PC-3 (cell line): ENCODE results near the gene CHFR. TPM values are rescaled to one million over a fixed set of nuclear protein-coding genes. Genes with fewer than 3 reads are reported as not detected.

Experiments used
- ATAC-seq: fragments of 200-7000 bp; cut with Tn5 transposase; 2 replicates; pipeline ENCODE4 v1.9.1; 2020; ENCODE audit warnings: mild to moderate bottlenecking, moderate library complexity
- BruUV-seq: library from RNA; stranded (reverse); fragments of 400-500 nt; replicated peaks from 2 replicates; lab custom pipeline; 2021; lab: Mats Ljungman, UMichigan
- CTCF ChIA-PET: fragments of 300-600 bp; sonication (Branson Sonifier 250); formaldehyde crosslinking; loops from one replicate; lab custom pipeline; 2022; ENCODE audit warnings: antibody characterized with exemption; lab: Charles Lee
- POLR2A ChIA-PET: fragments of 300-600 bp; sonication (Branson Sonifier 250); formaldehyde crosslinking; loops from one replicate; lab custom pipeline; 2022; ENCODE audit warnings: antibody characterized with exemption; ENCODE audit not compliant: unreplicated experiment; lab: Charles Lee
- DNase-seq: peaks from one replicate; pipeline ENCODE4 v3.0.0-alpha.2; 2015
- H2AFZ ChIP-seq: fragments of 300-600 bp; sonication (generic); 2 replicates; pipeline ENCODE4 v1.6.0; 2016; ENCODE audit warnings: antibody characterized with exemption, low read length
- H3F3A ChIP-seq: fragments of 300-600 bp; sonication (generic); one replicate; pipeline ENCODE4 v1.6.0; 2017; ENCODE audit warnings: antibody characterized with exemption, low read length, control low read depth, mild to moderate bottlenecking; ENCODE audit not compliant: unreplicated experiment
- H3K27ac ChIP-seq: fragments of 300-600 bp; sonication (generic); 2 replicates; pipeline ENCODE4 v1.5.1; 2016; ENCODE audit warnings: mild to moderate bottlenecking, low read length
- H3K27me3 ChIP-seq: fragments of 300-600 bp; sonication (generic); 2 replicates; pipeline ENCODE4 v1.6.1; 2016; ENCODE audit warnings: low read length, mixed read lengths
- H3K36me3 ChIP-seq: fragments of 300-600 bp; sonication (generic); 2 replicates; pipeline ENCODE4 v1.6.1; 2016; ENCODE audit warnings: low read depth, mixed run types, low read length, mixed read lengths
- H3K4me1 ChIP-seq: fragments of 300-600 bp; sonication (generic); 2 replicates; pipeline ENCODE4 v1.5.1; 2016; ENCODE audit warnings: low read length; ENCODE audit not compliant: insufficient read depth
- H3K4me2 ChIP-seq: fragments of 300-600 bp; sonication (generic); 2 replicates; pipeline ENCODE4 v1.6.0; 2016; ENCODE audit warnings: low read length
- H3K4me3 ChIP-seq: fragments of 300-600 bp; sonication (generic); 2 replicates; pipeline ENCODE4 v1.5.1; 2016; ENCODE audit warnings: mild to moderate bottlenecking, low read length, mixed read lengths
- H3K79me2 ChIP-seq: fragments of 300-600 bp; sonication (generic); 2 replicates; pipeline ENCODE4 v1.6.1; 2017; ENCODE audit warnings: low read length, mixed read lengths
- H3K9ac ChIP-seq: fragments of 300-600 bp; sonication (generic); 2 replicates; pipeline ENCODE4 v1.6.0; 2016; ENCODE audit warnings: mild to moderate bottlenecking, low read length
- H3K9me2 ChIP-seq: fragments of 300-600 bp; sonication (generic); replicated peaks from 2 replicates; pipeline ENCODE4 v1.6.1; 2016; ENCODE audit warnings: mixed run types, low read length, mixed read lengths
- H3K9me3 ChIP-seq: fragments of 300-600 bp; sonication (generic); 2 replicates; pipeline ENCODE4 v1.6.1; 2016; ENCODE audit warnings: low read length, mixed read lengths
- H4K20me1 ChIP-seq: fragments of 300-600 bp; sonication (generic); 2 replicates; pipeline ENCODE4 v1.6.1; 2016; ENCODE audit warnings: low read length, mixed read lengths
- EZH2 ChIP-seq: fragments of 300-600 bp; sonication (generic); IDR thresholded peaks from one replicate; pipeline ENCODE4 v1.6.1; 2017; ENCODE audit warnings: antibody characterized with exemption, mild to moderate bottlenecking, low read length; ENCODE audit not compliant: unreplicated experiment
- EZH2phosphoT487 ChIP-seq: fragments of 300-600 bp; sonication (generic); IDR thresholded peaks from 2 replicates; pipeline ENCODE4 v1.6.1; 2018; ENCODE audit warnings: mild to moderate bottlenecking, antibody characterized with exemption, low read length, borderline replicate concordance
- intact Hi-C: fragments of 100-400 bp; cut with micrococcal nuclease; formaldehyde crosslinking; loops from 2 replicates; pipeline ENCODE4 v1.9.0; 2023
- total RNA-seq: library from RNA; depleted of rRNA; stranded (reverse); fragments of >200 nt; gene quantifications from 2 replicates; pipeline ENCODE4 v1.2.3, GENCODE V29; 2014
- TF ChIP-seq, protein P1 (sequence below): fragments of 300-600 bp; sonication (generic); conservative IDR thresholded peaks from 2 replicates; pipeline ENCODE4 v1.5.1; 2017; ENCODE audit warnings: antibody characterized with exemption, low read depth, mild to moderate bottlenecking, low read length

Gene CHFR
- total RNA-seq, 1 experiment from 2014 or later: 23.3 TPM

DNA sequence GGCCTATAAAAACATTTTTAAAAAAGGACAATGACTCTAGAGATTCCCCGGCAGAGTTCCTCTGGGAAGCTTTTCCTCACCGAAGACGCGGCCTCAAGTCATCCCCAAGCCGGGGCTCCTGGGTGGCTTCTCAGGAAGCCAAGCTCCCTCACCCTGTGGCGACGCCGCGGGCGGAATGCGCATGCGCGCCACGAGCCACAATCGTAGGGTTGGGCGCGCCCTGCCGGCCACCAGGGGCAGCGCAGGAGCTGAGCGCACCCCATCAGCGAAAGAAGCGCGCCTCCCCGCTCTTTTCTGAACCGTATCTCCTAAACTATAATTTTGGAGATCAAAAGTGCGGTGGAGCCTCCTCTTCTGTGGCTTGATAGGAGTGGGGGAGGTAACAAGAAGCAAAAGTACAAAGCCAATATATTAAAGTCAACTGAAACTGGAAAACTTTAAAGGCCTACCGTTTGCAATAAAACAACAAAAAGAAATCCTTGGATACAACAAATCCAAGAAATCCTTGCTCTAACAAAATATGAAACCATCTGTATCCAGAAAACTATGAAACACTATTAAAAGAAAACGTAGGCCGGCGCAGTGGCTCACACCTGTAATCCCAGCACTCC lies 17.4 kb upstream of the CHFR start:
- Histone ChIP-seq H3K9me3 (no peaks in the 10 kb centered on the region), H3K9ac (no peak overlapping the region), H4K20me1 (no peaks in the 10 kb centered on the region), H3K9me2 (no peaks in the 10 kb centered on the region), H3K27me3 (no peaks in the 10 kb centered on the region), H3K4me3 (no peak overlapping the region), H3K4me1 (peaks cover 3% of the 10 kb centered on the region; the same call in 1 of the 2 replicates), H3F3A (no peaks in the 10 kb centered on the region), H3K27ac (no peak overlapping the region), H3K4me2 (0 out of 2 replicates have a peak overlapping the region, but pooled peaks have one; percentile 22), H3K36me3 (no peaks in the 10 kb centered on the region), H3K79me2 (no peaks in the 10 kb centered on the region), H2AFZ (peak overlapping the region; percentile 28)
- peak; percentile 73 for DNase-seq
- no peak for ATAC-seq
- no peak for TF ChIP-seq EZH2phosphoT487
- TF ChIP-seq, protein P1, sequence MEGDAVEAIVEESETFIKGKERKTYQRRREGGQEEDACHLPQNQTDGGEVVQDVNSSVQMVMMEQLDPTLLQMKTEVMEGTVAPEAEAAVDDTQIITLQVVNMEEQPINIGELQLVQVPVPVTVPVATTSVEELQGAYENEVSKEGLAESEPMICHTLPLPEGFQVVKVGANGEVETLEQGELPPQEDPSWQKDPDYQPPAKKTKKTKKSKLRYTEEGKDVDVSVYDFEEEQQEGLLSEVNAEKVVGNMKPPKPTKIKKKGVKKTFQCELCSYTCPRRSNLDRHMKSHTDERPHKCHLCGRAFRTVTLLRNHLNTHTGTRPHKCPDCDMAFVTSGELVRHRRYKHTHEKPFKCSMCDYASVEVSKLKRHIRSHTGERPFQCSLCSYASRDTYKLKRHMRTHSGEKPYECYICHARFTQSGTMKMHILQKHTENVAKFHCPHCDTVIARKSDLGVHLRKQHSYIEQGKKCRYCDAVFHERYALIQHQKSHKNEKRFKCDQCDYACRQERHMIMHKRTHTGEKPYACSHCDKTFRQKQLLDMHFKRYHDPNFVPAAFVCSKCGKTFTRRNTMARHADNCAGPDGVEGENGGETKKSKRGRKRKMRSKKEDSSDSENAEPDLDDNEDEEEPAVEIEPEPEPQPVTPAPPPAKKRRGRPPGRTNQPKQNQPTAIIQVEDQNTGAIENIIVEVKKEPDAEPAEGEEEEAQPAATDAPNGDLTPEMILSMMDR: peak; percentile 80
- BruUV-seq: no TSS peak
- POLR2A ChIA-PET: no interaction called here
- intact Hi-C loops: no loop called here
- CTCF ChIA-PET: no interaction called here

DNA sequence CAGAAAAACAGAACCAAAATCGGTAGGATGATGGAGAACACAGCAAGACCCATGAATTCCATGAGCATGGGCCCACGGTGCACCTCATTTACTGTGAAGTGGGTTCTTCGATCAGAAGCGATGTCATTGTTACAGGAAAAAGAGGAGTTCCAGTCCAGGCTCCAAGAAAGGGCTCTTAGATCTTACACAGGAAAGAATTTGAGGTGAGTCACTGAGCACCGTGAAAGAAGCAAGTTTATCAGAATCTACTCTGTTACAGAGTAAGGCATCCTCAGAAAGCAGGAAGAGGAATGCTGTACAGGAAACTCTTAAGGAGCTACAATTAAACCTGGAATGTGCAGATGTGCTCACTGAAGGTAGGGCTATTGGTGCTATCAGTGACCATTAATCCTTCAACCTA lies 11.6 kb upstream of the CHFR start:
- Histone ChIP-seq H3K36me3 (no peaks in the 10 kb centered on the region), H4K20me1 (no peaks in the 10 kb centered on the region), H3K27ac (no peak overlapping the region), H3K4me2 (no peak overlapping the region), H3K79me2 (no peaks in the 10 kb centered on the region), H2AFZ (no peak overlapping the region), H3K27me3 (no peaks in the 10 kb centered on the region), H3K9ac (no peak overlapping the region), H3F3A (no peaks in the 10 kb centered on the region), H3K4me3 (no peak overlapping the region), H3K9me3 (no peaks in the 10 kb centered on the region), H3K4me1 (no peaks in the 10 kb centered on the region), H3K9me2 (no peaks in the 10 kb centered on the region)
- TF ChIP-seq, protein P1: no peak
- TF ChIP-seq EZH2phosphoT487 (no peak), EZH2 (no peak)
- ATAC-seq (peak; percentile 63; the same call in 1 of the 2 replicates), DNase-seq (peak; percentile 28)
- POLR2A ChIA-PET: no interaction called here
- CTCF ChIA-PET: no interaction called here
- intact Hi-C loops: no loop called here
- no TSS peak for BruUV-seq

- no peak for DNase-seq
- H4K20me1 ChIP-seq: no peaks in the 10 kb centered on the region
- TF ChIP-seq EZH2phosphoT487 (no peak), EZH2 (no peak)
- TF ChIP-seq, protein P1: no peak
- no peak overlapping the region for H3K4me3 ChIP-seq
- H3K9me3 ChIP-seq: no peaks in the 10 kb centered on the region
- no peaks in the 10 kb centered on the region for H3F3A ChIP-seq
- no peaks in the 10 kb centered on the region for H3K27me3 ChIP-seq
- no peak overlapping the region for H2AFZ ChIP-seq
- peaks cover 12% of the 10 kb centered on the region; the same call in 1 of the 2 replicates for H3K4me1 ChIP-seq
- no TSS peak for BruUV-seq
- intact Hi-C loops: no loop called here
- peaks cover 17% of the 10 kb centered on the region for H3K79me2 ChIP-seq
- no peak overlapping the region for H3K27ac ChIP-seq
- ChIA-PET CTCF (no interaction called here), POLR2A (no interaction called here)
- H3K9ac ChIP-seq: no peak overlapping the region
- H3K9me2 ChIP-seq: no peaks in the 10 kb centered on the region
- peaks cover 5% of the 10 kb centered on the region; the same call in 1 of the 2 replicates for H3K36me3 ChIP-seq
- H3K4me2 ChIP-seq: no peak overlapping the region
- ATAC-seq: no peak
These were observed 1.4 kb upstream of the CHFR start for GRCh38 chr12:132888852-132889251.
